C4-2B (cell line): Measurements from ENCODE around the gene HOXB1.

ENCODE experiments used
- H3K27ac ChIP-seq: fragments of 450-650 bp; 2 replicates; pipeline ENCODE4 v1.5.1; 2017
- CTCF ChIP-seq: fragments of 450-650 bp; conservative IDR thresholded peaks from 2 replicates; pipeline ENCODE4 v1.5.1; 2017; ENCODE audit warnings: mild to moderate bottlenecking
- ZFX ChIP-seq: fragments of 450-650 bp; IDR thresholded peaks from 2 replicates; pipeline ENCODE4 v1.6.1; 2017

Gene HOXB1

DNA sequence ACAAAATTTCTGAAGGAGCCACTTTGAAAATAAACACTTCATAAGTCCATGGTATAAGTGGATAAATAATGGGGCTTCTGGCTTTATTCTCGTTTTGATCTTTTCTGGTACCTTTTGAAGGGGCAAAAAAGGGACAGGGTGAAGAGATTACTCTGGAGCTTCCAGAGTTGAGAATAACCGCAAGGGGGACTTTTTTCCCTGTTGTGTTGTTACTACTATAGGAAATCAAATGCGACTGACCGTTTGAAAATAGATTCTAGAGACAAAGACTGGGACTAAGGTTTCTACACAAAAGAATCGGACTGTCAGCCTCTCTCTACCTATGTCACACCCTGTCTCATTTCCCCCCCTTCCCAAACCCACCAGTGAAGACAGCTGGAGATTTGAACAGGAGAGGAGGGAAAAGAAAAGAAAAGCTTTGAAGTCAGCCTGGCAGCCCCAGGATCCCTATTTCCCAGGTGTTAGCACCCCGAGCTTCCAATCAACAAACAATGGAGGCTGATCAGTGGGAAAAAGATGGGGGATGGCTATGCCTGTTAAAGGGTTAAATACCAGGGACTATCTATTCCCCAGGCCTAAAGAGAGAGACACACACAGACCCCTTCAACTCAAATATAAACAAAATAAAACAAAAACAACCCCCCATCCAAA is 39.0 kb upstream of the HOXB1 start:
- TF ChIP-seq ZFX (no peak), CTCF (no peak)
- H3K27ac ChIP-seq: no peak overlapping the region

DNA sequence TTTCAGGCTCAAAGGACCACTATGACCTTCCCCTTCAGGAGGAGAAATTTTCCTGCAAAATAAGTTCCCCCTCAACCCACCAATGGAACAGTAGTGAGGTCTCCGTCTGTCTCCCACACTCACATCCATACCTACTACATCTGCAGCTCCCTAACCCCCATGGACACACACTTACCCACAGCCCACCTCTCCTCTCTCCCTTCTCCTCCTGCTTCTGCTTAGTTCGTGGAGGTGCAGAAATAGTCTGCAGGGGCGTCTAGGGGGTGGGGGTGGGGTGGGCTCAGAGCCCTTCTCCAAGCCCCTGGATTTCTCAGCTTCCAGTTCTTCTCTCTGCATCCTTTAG is 38.4 kb upstream of the HOXB1 start:
- TF ChIP-seq ZFX (no peak), CTCF (no peak)

GRCh38 chr17:48568499-48569239 is 37.9 kb upstream of the HOXB1 start:
- no peak overlapping the region for H3K27ac ChIP-seq
- TF ChIP-seq ZFX (no peak), CTCF (no peak)

More for the DNA sequence above, 38.4 kb upstream of the HOXB1 start:
- no peak overlapping the region for H3K27ac ChIP-seq

- H3K27ac ChIP-seq: no peak overlapping the region
- TF ChIP-seq ZFX (no peak), CTCF (no peak)
Measured at GRCh38 chr17:48567646-48568354, 37.0 kb upstream of the HOXB1 start.

DNA sequence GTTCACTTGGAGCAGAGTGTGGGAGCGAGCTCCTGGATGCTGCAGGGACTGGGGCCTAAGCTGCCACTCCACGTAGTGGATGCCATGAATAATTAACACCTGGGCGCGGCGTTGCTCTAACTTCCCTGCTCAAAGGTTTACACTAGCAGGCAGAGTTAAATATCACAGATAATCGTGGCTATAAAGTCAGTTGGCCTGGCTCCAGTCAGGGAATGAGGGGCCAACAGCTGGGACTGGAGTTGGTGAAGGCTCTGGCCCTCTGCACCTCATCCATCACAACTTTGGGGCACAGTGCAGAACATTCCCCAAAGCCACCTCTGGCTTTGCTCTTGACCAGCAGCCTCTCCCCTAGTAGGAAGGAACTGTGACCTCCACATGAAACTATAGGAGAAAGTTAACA is 36.4 kb upstream of the HOXB1 start:
- no peak overlapping the region for H3K27ac ChIP-seq
- no peak for TF ChIP-seq CTCF
- no peak for TF ChIP-seq ZFX

DNA sequence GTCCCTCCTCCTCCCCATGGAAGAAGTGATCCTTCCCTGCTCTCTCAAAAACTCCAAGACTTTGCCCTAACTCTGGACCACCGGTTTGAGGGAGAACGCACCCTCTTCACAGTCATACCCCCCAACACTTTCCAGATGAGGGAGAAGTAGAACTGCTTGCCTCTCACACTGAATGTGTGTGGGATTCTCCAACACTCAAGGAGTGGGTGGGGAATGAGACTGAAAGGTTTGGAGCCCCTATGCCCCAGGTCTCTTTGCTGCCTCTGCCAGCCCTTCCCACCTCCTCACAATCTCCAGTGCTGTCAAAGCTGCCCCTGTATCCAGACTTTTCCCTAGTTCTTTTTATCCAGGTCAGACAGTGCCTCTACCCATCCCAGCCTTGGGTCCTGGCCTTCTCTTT is 35.9 kb upstream of the HOXB1 start:
- H3K27ac ChIP-seq: no peak overlapping the region
- TF ChIP-seq ZFX (no peak), CTCF (no peak)
